ENCODE results near the gene INAFM1.
"Not testable (repeated sequence)": the region's sequence is repeated elsewhere in the genome, so short reads cannot be mapped to it uniquely, and the experiment has no call there.

INAFM1 gene

GRCh38 chr19:47284324-47284899, 9.7 kb downstream of the INAFM1 start:
- POLR2A ChIA-PET (ENCODE audit: low non-redundant PET) = no interaction called here
- DNase-seq (ENCODE audit: low spot score) = peak; percentile 17
- TF ChIP-seq, protein P1, sequence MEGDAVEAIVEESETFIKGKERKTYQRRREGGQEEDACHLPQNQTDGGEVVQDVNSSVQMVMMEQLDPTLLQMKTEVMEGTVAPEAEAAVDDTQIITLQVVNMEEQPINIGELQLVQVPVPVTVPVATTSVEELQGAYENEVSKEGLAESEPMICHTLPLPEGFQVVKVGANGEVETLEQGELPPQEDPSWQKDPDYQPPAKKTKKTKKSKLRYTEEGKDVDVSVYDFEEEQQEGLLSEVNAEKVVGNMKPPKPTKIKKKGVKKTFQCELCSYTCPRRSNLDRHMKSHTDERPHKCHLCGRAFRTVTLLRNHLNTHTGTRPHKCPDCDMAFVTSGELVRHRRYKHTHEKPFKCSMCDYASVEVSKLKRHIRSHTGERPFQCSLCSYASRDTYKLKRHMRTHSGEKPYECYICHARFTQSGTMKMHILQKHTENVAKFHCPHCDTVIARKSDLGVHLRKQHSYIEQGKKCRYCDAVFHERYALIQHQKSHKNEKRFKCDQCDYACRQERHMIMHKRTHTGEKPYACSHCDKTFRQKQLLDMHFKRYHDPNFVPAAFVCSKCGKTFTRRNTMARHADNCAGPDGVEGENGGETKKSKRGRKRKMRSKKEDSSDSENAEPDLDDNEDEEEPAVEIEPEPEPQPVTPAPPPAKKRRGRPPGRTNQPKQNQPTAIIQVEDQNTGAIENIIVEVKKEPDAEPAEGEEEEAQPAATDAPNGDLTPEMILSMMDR (conservative IDR thresholded peaks at IDR 0.05; ENCODE audit: low read depth) = peak; percentile 91
- CTCF ChIA-PET = interaction anchor here (0.6 to 1.9 kb wide), 6 partner anchors 9 to 531 kb away, joined by 3 to 11 read pairs (median 3); partner anchors contain the start of gene INAFM1
- H3K27ac ChIP-seq = no peak overlapping the region

- TF ChIP-seq, protein P1 (conservative IDR thresholded peaks at IDR 0.05; ENCODE audit: low read depth) = peak; percentile 72
- ChIA-PET CTCF (interaction anchor here (0.6 to 1.1 kb wide), 9 partner anchors 9 to 432 kb away, joined by 3 to 5 read pairs (median 3); partner anchors contain the start of gene DHX34), POLR2A (ENCODE audit: low non-redundant PET) (no interaction called here)
- 0 out of 2 replicates have a peak overlapping the region, but pooled peaks have one; percentile 15 for H3K27ac ChIP-seq
- peak; percentile 74 for DNase-seq (ENCODE audit: low spot score)
Observed at GRCh38 chr19:47296036-47296435, 21.4 kb downstream of the INAFM1 start.

GRCh38 chr19:47300867-47301266, 26.2 kb downstream of the INAFM1 start:
- H3K27ac ChIP-seq; CTCF ChIA-PET; DNase-seq (ENCODE audit: low spot score); POLR2A ChIA-PET (ENCODE audit: low non-redundant PET): not testable (repeated sequence)

DNA sequence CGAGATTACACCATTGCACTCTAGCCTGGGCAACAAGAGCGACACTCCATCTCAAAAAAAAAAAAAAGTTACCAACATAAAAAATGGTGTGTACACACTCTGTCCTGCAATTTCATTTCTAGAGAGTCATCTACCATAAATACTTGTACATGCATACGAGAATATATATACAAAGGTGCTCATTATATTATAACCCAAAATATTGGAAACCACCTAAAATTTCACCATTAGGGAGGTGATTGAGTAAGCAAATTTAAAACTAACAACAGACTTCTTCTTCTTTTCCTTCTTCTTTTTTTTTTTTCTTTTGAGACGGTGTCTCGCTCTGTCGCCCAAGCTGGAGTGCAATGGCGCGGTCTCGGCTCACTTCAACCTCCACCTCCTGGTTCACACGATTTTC, 27.6 kb downstream of the INAFM1 start:
- ChIA-PET CTCF (interaction anchor here (0.7 kb wide), 1 partner anchor 710 kb away, joined by 5 read pairs; no protein-coding TSS in a partner anchor), POLR2A (ENCODE audit: low non-redundant PET) (no interaction called here)
- DNase-seq (ENCODE audit: low spot score) = no peak
- H3K27ac ChIP-seq = no peak overlapping the region
- TF ChIP-seq, protein P1 (conservative IDR thresholded peaks at IDR 0.05; ENCODE audit: low read depth) = no peak

DNA sequence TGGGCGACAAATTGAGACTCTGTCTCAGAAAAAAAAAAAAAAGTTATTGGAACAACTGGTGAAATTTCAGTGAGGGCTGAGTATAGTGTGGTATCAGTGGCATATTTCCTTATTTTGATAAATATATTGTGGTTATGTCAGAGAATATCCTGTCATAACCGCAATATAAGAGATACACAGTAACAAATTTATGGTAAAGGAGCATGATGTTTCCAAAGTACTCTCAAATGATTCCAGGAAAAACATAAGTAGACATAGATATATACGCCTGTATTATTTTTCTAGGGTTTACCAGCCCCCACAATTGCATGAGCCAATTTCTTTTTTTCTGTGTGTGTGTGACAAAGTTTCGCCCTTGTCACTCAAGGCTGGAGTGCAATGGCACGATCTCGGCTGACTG, 29.3 kb downstream of the INAFM1 start:
- no peak for DNase-seq (ENCODE audit: low spot score)
- ChIA-PET POLR2A (ENCODE audit: low non-redundant PET) (no interaction called here), CTCF (interaction anchor here (0.6 kb wide), 1 partner anchor 193 kb away, joined by 9 read pairs; no protein-coding TSS in a partner anchor)
- TF ChIP-seq, protein P1 (conservative IDR thresholded peaks at IDR 0.05; ENCODE audit: low read depth) = no peak
- H3K27ac ChIP-seq = no peak overlapping the region

DNA sequence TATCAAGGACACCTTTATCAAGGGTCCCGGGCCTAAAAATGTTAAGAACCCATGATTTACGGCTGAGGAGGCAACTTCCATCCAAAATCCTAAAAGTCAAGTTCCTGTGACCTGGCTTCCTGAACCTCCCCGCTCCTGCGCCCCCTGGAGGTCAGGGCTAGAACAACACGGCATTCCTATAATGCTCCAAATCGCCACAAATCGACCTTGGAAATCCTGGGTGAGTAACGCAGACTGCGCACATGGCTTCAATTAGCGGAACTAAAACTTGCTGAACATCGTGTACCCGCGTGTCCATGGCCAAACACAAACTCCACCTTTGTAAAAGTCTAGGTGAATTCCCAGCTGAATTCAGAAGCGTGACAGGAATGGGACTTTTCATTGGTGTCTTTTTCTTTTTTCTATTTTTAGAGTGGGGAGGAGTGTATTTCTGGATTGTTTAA, 30.6 kb downstream of the INAFM1 start:
- H3K27ac ChIP-seq = peak overlapping the region; percentile 30; the same call in 1 of the 2 replicates
- TF ChIP-seq, protein P1 (conservative IDR thresholded peaks at IDR 0.05; ENCODE audit: low read depth) = peak; percentile 95
- peak; percentile 68 for DNase-seq (ENCODE audit: low spot score)
- POLR2A ChIA-PET (ENCODE audit: low non-redundant PET) = no interaction called here
- CTCF ChIA-PET = interaction anchor here (0.6 to 1.2 kb wide), 4 partner anchors 27 to 391 kb away, joined by 3 read pairs; partner anchors contain the start of gene DHX34

DNA sequence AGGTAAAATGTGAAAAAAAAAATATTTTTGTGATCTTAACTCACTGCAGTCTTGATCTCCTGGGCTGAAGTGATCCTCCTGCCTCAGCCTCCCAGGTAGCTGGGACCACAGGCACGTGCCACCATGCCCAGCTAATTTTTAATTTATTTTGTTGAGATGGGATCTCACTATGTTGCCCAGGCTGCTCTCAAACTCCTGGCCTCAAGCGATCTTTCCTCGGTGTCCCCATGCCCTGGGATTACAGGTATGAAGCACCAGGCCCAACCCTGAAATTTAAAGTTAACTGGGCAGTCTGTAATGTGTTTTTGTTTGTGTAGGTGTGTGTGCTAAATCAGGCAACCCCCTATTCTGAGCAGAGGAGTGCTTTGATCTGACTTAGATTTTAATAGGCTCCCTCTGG, 31.6 kb downstream of the INAFM1 start:
- TF ChIP-seq, protein P1 (conservative IDR thresholded peaks at IDR 0.05; ENCODE audit: low read depth) = no peak
- CTCF ChIA-PET = no interaction called here
- no peak overlapping the region for H3K27ac ChIP-seq
- DNase-seq (ENCODE audit: low spot score) = no peak
- POLR2A ChIA-PET (ENCODE audit: low non-redundant PET) = no interaction called here

Measured in RWPE1 (cell line).